Measurements from ENCODE around the gene TRAK1.

Gene TRAK1

GRCh38 chr3:42066516-42067181 lies 24.5 kb upstream of the TRAK1 start:
- DNase-seq (ENCODE audit: low read depth in 2 of 2), result no peak

- DNase-seq (ENCODE audit: low read depth in 2 of 2), result no peak
These were observed 23.8 kb upstream of the TRAK1 start for GRCh38 chr3:42067326-42067725.

GRCh38 chr3:42068303-42069088 lies 22.7 kb upstream of the TRAK1 start:
- DNase-seq (ENCODE audit: low read depth in 2 of 2), result no peak

- DNase-seq (ENCODE audit: low read depth in 2 of 2), result no peak
These were observed 21.1 kb upstream of the TRAK1 start for GRCh38 chr3:42070089-42070488.

- no peak for DNase-seq (ENCODE audit: low read depth in 2 of 2)
These were observed 20.6 kb upstream of the TRAK1 start for GRCh38 chr3:42070524-42070923.

- no peak for DNase-seq (ENCODE audit: low read depth in 2 of 2)
These were observed 19.0 kb upstream of the TRAK1 start for GRCh38 chr3:42071904-42072812.

GRCh38 chr3:42072831-42073301 lies 18.3 kb upstream of the TRAK1 start:
- DNase-seq (ENCODE audit: low read depth in 2 of 2), result no peak

GRCh38 chr3:42077785-42078184 lies 13.4 kb upstream of the TRAK1 start:
- DNase-seq (ENCODE audit: low read depth in 2 of 2), result no peak

- DNase-seq (ENCODE audit: low read depth in 2 of 2), result no peak
These were observed 12.5 kb upstream of the TRAK1 start for GRCh38 chr3:42078677-42079076.

- no peak for DNase-seq (ENCODE audit: low read depth in 2 of 2)
These were observed 11.3 kb upstream of the TRAK1 start for GRCh38 chr3:42079701-42080452.

- peak in 1 of 2 donors; percentile 1 for DNase-seq (ENCODE audit: low read depth in 2 of 2)
These were observed 10.7 kb upstream of the TRAK1 start for GRCh38 chr3:42080453-42080872.

GRCh38 chr3:42081838-42082473 lies 9.2 kb upstream of the TRAK1 start:
- no peak for DNase-seq (ENCODE audit: low read depth in 2 of 2)

- no peak for DNase-seq (ENCODE audit: low read depth in 2 of 2)
These were observed 6.6 kb upstream of the TRAK1 start for GRCh38 chr3:42084586-42084985.

GRCh38 chr3:42085641-42086376 lies 5.3 kb upstream of the TRAK1 start:
- no peak for DNase-seq (ENCODE audit: low read depth in 2 of 2)

GRCh38 chr3:42088803-42089530 lies 2.2 kb upstream of the TRAK1 start:
- no peak for DNase-seq (ENCODE audit: low read depth in 2 of 2)

GRCh38 chr3:42092006-42092405 lies 849 bp downstream of the TRAK1 start:
- no peak for DNase-seq (ENCODE audit: low read depth in 2 of 2)

GRCh38 chr3:42094128-42094527 lies 3.0 kb downstream of the TRAK1 start:
- no peak for DNase-seq (ENCODE audit: low read depth in 2 of 2)

GRCh38 chr3:42094691-42095391 lies 3.7 kb downstream of the TRAK1 start:
- no peak for DNase-seq (ENCODE audit: low read depth in 2 of 2)

GRCh38 chr3:42095540-42095939 lies 4.4 kb downstream of the TRAK1 start:
- DNase-seq (ENCODE audit: low read depth in 2 of 2), result no peak
